ENCODE data around the gene LXN.

LXN gene

GRCh38 chr3:158711886-158712285, 39.4 kb upstream of the LXN start:
- no peak for DNase-seq (ENCODE audit: low spot score)
- in situ Hi-C loops (cut with MboI; ENCODE audit: low pct_unique_long_range_greater_than_20kb, low sequenced_read_pairs, unreplicated experiment), result no loop called here

GRCh38 chr3:158710601-158711000, 38.2 kb upstream of the LXN start:
- in situ Hi-C loops (cut with MboI; ENCODE audit: low pct_unique_long_range_greater_than_20kb, low sequenced_read_pairs, unreplicated experiment), result no loop called here
- DNase-seq (ENCODE audit: low spot score), result no peak
- TF ChIP-seq CTCF (IDR thresholded peaks at IDR 0.05; ENCODE audit: extremely low read depth, insufficient read depth, missing control alignments), result no peak

More at GRCh38 chr3:158711886-158712285, 39.4 kb upstream of the LXN start:
- TF ChIP-seq CTCF (IDR thresholded peaks at IDR 0.05; ENCODE audit: extremely low read depth, insufficient read depth, missing control alignments), result no peak

DNA sequence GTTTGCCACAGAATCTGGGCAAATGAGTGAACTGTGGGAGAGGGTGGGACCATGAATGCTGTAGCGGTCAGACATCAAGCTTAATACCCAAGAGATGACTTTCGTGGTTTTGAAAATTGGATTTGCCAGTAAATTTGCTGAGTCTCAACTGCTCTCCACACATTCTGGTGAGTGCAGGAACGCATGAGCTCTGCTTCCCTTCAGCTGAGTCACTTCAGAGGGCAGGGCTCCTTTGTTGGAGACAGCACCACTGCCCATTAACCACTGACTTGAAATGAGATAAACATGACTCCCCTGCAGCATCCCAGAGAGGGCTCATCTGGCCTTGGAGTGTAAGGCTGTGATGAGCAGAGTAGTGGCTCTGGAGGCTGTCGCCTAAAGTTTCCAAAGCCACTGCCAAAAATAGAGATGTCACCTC, 37.2 kb upstream of the LXN start:
- TF ChIP-seq CTCF (IDR thresholded peaks at IDR 0.05; ENCODE audit: extremely low read depth, insufficient read depth, missing control alignments), result no peak
- in situ Hi-C loops (cut with MboI; ENCODE audit: low pct_unique_long_range_greater_than_20kb, low sequenced_read_pairs, unreplicated experiment), result no loop called here
- DNase-seq (ENCODE audit: low spot score), result no peak

GRCh38 chr3:158703566-158703965, 31.1 kb upstream of the LXN start:
- TF ChIP-seq CTCF (IDR thresholded peaks at IDR 0.05; ENCODE audit: extremely low read depth, insufficient read depth, missing control alignments), result no peak
- in situ Hi-C loops (cut with MboI; ENCODE audit: low pct_unique_long_range_greater_than_20kb, low sequenced_read_pairs, unreplicated experiment), result no loop called here
- DNase-seq (ENCODE audit: low spot score), result no peak

DNA sequence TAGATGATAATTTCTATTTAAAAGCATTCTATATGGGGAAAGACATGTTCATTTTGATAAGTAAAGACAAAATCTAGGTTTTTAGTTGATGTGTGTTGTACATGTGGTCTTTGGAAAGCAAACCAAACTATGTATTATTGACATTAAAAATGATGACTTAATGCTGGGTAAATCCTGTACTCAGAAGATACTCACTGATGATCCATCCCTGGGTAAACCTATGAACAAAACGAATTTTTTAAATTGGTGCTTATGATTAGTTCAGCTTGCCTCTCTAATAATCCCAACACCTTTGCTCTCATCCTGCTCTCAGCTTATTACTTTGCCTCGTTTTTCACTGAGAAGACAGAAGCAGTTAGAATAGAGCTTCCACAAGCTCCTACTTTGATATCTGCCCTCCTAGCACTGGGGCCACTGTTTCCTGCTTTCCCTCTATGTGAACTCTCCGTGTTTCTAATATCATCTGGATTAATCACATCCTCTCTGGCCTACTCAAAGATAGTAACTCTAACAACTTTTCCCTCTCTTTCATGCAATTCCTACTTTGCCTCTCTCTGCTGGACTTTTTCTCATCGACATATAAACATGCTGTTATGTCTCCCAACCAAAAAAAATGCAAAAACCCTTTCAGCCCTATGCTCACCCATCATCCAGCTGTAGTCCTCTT, 30.5 kb upstream of the LXN start:
- in situ Hi-C loops (cut with MboI; ENCODE audit: low pct_unique_long_range_greater_than_20kb, low sequenced_read_pairs, unreplicated experiment), result no loop called here
- no peak for TF ChIP-seq CTCF (IDR thresholded peaks at IDR 0.05; ENCODE audit: extremely low read depth, insufficient read depth, missing control alignments)
- DNase-seq (ENCODE audit: low spot score), result no peak

GRCh38 chr3:158701420-158702065, 29.1 kb upstream of the LXN start:
- no peak for DNase-seq (ENCODE audit: low spot score)
- in situ Hi-C loops (cut with MboI; ENCODE audit: low pct_unique_long_range_greater_than_20kb, low sequenced_read_pairs, unreplicated experiment), result no loop called here
- TF ChIP-seq CTCF (IDR thresholded peaks at IDR 0.05; ENCODE audit: extremely low read depth, insufficient read depth, missing control alignments), result no peak

Data from GM13977 (cell line).